ENCODE data around the gene TRAF2.
"Not testable (repeated sequence)": the region's sequence is repeated elsewhere in the genome, so short reads cannot be mapped to it uniquely, and the experiment has no call there.

Gene TRAF2

DNA sequence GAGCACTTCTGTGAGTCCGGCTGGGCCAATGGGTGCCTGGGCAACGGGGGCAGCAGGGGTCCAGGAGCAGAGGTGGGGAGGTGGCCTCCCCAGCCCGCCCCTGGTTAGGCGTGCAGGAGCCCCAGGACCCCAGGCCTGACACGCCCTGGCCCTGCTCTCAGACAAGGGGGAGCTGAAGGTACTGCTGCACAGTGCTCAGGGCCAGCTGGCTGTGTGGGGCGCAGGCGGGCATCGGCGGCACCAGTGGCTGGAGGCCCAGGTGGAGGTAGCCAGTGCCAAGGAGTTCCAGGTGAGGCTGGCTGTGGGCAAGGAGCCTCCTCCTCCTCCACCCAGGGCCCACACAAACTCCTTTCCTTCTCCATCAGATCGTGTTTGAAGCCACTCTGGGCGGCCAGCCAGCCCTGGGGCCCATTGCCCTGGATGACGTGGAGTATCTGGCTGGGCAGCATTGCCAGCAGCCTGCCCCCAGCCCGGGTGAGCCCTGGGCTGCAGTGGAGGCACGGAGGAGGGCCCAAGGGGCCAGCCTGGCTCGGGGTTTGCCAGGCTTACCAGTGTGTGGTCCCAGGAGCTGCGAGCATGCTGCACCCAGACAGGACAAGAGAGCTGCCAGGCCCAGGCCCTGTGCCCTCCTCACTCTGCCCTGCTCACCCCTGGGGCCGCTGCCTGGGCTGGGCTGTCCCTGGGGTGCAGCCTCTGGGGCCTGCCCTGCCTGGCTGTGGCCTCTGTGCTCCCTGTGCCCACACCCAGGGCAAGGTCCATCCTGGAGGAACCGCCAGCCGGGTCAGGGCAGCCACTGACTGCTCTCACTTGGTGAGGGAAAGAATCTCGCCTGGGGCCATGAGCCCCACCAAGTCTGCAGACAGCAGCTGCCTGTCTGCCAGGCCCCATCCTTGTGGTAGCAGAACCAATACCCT lies 27.2 kb upstream of the TRAF2 start:
- no peak for DNase-seq

- DNase-seq: no peak
Measured at GRCh38 chr9:136860529-136860928, 25.8 kb upstream of the TRAF2 start.

DNA sequence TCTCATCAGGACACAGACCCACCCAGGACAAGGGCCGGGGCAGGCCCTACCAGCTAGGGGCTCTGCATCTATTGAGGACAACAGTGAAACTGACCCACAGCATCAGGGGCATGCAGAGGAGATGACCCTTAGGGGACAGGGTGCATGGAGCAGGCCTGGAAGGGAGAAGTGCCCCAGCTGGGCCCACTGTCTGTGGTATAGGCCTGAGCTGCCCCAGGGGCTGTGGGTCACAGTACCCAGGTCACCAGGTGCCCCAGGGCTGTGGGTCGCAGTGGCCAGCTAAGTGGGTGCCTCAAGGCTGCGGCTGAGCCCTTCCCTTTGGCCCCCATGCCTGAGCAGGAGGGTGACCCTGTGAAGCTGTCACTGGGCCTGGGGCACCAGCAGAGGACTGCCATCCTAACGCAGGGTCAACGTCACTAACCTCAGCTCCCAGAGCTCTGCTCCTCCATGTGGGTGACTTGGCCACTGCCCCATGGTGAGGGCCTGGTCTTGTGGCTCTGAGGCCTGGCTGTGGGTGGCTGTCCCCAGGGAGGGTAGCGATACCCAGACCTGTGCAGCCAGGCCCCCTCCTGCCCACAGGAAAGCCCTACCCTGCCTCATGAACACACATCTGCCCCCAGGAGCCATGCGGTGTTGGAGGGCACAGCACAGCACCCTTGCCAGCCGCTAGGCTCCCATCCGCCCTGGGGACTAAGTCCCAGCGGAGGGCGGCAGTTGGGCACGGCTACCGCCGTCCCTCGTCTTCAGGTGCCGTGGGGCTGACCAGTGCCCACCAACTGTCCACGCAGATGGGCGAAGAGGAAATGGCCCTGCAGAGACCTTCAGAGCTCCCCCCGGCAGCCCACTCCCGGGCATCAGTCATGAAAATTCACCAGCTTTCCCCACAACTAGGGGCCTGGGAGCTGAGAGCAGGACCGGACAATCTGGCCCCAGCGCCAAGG lies 25.1 kb upstream of the TRAF2 start:
- DNase-seq: no peak

GRCh38 chr9:136861874-136862457 lies 24.4 kb upstream of the TRAF2 start:
- no peak for DNase-seq

DNA sequence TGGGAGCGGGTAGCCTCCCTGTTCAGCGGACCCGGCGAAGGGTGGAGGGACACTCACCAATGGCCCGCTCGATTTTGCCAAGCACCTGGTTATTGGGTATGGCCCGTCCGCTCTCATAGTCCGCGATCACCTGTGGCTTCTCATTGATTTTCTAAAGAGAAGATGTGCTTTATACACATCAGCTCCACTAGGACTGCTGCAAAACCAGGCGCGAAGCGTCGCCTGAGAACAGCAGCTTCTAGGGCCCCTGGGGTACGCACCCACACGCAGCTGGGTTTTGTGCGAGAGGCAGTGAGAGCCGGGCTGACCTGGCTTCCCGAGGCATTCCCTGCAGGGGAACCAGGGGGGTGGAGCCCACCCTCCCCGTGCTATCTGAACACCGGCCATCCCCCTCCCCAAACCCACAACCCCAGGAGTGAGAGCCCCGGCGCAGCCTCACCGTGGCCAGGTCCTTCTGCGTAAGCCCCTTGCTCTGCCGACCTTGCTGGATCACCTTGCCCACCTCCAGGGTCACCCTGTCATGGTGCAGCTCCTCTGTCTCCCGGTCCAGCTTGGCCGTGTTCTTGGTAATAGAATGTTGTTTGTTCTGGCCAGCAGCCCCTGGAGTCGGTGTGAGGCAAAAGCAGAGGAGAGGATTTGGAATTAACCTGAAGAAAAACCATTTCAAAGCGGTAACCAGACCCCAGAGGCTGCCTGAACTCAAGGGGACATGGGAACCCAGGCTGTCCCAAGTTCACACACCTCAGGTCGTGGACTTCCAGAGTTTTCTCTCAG lies 23.3 kb upstream of the TRAF2 start:
- DNase-seq: no peak

DNA sequence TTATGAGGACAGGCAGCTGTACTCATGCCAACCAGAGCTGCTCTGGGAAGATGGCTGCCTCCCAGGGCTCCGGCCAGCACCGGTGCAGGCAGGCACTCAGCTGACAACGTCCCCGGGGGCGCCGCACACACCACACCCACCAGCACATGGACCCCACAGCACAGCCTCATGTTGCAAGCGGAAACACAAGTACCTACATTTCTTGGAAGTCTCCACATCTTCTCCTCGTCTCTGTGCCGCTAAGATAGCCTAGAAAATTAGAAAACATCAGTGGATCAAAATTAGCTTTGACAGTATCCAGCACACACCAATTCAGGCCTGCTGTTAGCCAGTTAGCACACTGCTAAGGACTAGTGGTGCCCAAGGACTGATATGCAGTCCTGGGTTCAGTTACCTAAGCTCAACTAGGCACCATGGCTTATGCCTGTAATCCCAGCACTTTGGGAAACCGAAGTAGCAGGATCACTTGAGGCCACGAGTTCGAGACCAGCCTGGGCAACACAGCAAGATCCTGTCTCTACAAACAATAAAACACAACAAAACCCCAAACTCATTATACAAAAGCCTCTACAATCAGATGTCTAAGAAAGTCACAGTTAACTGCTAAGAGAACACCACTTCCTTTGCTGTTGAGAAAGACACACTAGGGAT lies 22.6 kb upstream of the TRAF2 start:
- no peak for DNase-seq

GRCh38 chr9:136865041-136865767 lies 21.1 kb upstream of the TRAF2 start:
- DNase-seq: no peak

DNA sequence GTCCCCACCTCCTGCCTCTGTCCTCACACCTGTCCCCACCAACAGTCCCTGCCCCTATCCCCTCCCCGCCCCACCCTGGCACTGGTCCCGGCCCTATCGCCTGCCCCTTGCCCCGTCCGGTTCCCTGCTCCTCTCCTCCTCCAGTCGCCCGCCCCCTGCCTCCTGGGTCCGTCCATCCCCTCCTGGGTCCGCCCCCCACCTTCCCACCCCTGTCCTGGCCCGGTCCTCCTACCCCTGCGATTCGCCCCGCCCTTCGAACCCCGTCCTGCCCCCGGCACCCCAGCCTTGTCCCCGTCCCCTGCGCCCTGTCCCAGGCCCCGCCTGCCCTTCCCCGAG lies 20.6 kb upstream of the TRAF2 start:
- no peak for DNase-seq

- DNase-seq: not testable (repeated sequence)
Measured at GRCh38 chr9:136866898-136867421, 19.4 kb upstream of the TRAF2 start.

DNA sequence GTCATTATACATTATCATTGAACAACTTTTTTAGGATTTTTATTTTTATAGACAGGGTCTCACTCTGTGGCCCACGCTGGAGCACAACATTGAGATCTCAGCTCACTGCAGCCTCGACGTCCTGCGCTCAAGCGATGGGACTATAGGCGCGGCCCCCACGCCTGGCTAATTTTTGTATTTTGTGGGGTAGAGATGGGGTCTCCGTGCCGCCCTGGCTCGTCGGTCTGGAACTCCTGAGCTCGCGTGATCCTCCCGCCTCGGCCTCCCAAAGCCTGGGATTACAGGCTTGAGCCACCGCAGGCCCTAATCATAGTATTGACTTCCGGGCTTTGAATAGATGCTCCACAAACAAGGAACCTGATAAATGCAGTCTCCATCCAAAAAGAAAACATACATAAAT lies 18.8 kb upstream of the TRAF2 start:
- DNase-seq: no peak

- DNase-seq: no peak
Measured at GRCh38 chr9:136867917-136868316, 18.4 kb upstream of the TRAF2 start.

DNA sequence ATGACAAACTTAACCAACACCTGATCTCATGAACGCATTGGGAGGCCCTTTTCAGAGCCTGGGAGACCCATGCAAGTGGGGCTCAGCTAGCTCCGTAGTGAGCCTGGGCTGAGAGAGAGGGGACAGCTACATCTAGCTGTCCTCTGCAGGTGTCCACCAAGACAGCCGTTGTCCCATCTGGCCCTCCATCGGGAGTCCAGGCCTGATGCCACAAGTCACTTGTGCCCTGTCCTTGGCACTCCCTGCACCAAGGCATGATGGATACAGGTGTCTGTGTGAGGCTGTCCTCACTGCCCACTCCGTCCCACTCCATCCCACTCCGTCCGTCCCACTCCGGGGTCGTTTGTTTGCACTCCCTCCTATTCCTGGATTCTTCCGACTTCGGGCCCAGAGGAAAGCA lies 17.7 kb upstream of the TRAF2 start:
- no peak for DNase-seq

GRCh38 chr9:136869611-136870010 lies 16.7 kb upstream of the TRAF2 start:
- DNase-seq: not testable (repeated sequence)

DNA sequence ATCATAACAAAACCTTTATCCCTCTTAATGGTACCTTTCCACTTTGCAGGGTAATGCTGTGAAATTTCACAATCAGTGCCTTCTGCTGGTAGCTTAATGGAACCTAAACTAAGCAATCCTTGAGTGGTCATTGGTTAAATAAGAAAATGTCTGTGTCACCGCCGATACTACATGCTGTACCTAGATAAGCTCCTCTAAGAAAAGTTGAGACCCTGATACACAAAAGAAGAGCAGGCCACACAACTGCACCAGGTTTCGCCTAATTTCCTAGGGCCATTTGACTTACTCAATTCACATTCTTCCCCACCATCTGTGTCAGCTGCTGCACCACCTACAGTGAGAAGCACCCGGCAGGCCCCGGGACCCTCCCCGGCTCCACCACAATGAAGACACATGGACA lies 11.2 kb upstream of the TRAF2 start:
- no peak for DNase-seq

GRCh38 chr9:136876476-136876875 lies 9.8 kb upstream of the TRAF2 start:
- no peak for DNase-seq

GRCh38 chr9:136880651-136881050 lies 5.7 kb upstream of the TRAF2 start:
- DNase-seq: no peak

DNA sequence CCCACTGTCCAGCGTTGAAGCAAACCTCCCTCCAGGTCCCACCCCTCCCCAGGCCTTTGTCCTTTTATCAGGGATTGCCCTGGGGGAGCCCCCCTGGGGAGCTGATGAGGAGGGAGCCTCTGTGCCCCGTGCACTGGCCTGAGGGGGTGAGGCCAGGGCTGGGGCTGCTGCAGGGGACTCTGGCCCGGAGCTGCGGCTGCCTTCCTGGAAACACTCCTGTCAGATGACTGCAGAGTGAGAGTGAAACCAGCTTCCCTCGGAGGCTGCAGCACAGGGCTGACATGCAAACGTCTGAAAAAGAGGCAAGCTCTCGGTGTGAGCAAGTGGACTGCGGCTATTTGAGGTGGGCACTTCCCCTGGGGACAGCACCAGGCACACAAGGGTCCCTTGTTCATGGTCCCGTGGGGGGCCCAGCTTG lies 4.6 kb upstream of the TRAF2 start:
- DNase-seq: no peak

GRCh38 chr9:136882109-136882946 lies 4.0 kb upstream of the TRAF2 start:
- peak; percentile 11 for DNase-seq

- DNase-seq: not testable (repeated sequence)
Measured at GRCh38 chr9:136882947-136883283, 3.4 kb upstream of the TRAF2 start.

DNA sequence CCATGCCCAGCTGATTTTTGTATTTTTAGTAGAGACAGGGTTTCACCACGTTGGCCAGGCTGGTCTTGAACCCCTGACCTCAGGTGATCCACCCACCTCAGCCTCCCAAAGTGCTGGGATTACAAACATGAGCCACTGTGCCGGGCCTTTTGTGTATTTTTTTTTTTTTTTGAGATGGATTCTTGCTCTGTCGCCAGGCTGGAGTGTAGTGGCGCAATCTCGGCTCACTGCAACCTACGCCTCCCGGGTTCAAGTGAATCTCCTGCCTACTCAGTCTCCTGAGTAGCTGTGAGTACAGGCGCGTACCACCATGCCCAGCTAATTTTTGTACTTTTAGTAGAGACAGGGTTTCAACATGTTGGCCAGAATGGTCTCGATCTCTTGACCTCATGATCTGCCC lies 2.6 kb upstream of the TRAF2 start:
- DNase-seq: not testable (repeated sequence)
